Activated CD8-positive, alpha-beta memory T cell treated with anti-CD3 and anti-CD28 coated beads, Interleukin-2, amount 10 ng/mL, durations not matched to agents 7 days and 5 days (primary cell): Measurements from ENCODE around the gene DHH. TPM values are rescaled to one million over a fixed set of nuclear protein-coding genes. Genes with fewer than 3 reads are reported as not detected.

Source experiments
- ATAC-seq: fragments of 150-1000 bp; cut with Tn5 transposase; one replicate; pipeline ENCODE4 v1.10.0; 2021; ENCODE audit warnings: moderate library complexity
- CTCF ChIA-PET: fragments of 350-600 bp; sonication (Branson Sonifier 250); formaldehyde crosslinking; loops from one replicate; lab custom pipeline; 2021; ENCODE audit warnings: antibody characterized with exemption; lab: Charles Lee
- DNase-seq: peaks from one replicate; pipeline ENCODE4 v3.0.0-alpha.2; 2020
- H3K27ac Mint-ChIP-seq: one replicate; pipeline ENCODE4 v1.8.0; 2021; ENCODE audit warnings: mild to moderate bottlenecking, mixed read lengths
- H3K27me3 Mint-ChIP-seq: one replicate; pipeline ENCODE4 v1.8.0; 2021; ENCODE audit warnings: mixed read lengths
- H3K36me3 Mint-ChIP-seq: one replicate; pipeline ENCODE4 v1.8.0; 2021; ENCODE audit warnings: mild to moderate bottlenecking, mixed read lengths
- H3K4me1 Mint-ChIP-seq: one replicate; pipeline ENCODE4 v1.8.0; 2021; ENCODE audit warnings: mixed read lengths
- H3K4me3 Mint-ChIP-seq: one replicate; pipeline ENCODE4 v1.8.0; 2021; ENCODE audit warnings: mild to moderate bottlenecking, moderate library complexity, mixed read lengths
- H3K9me3 Mint-ChIP-seq: one replicate; pipeline ENCODE4 v1.8.0; 2022; ENCODE audit warnings: low read depth, mixed read lengths
- total RNA-seq, 2 experiments: library from RNA; stranded (reverse); gene quantifications; one replicate each; pipeline ENCODE4 v1.2.3, GENCODE V29; 2021

Gene DHH
- total RNA-seq, 2 experiments from 2014 or later, result 0.15 TPM; not detected in 1

GRCh38 chr12:49060237-49061156, 34.1 kb downstream of the DHH start, which contains the start of gene KMT2D:
KMT2D (minus strand) TSS chr12:49060794; CDS start chr12:49055324, 5,470 bp downstream.
- Mint-ChIP-seq H3K27ac (peak within 1 kb of the TSS; percentile 95), H3K4me3 (peak within 1 kb of the TSS; percentile 91), H3K36me3 (peaks cover 11% of the 10 kb centered on the region), H3K27me3 (no peaks in the 10 kb centered on the region), H3K4me1 (peaks cover 51% of the 10 kb centered on the region), H3K9me3 (no peaks in the 10 kb centered on the region)
- ATAC-seq, result peak; percentile 82
- CTCF ChIA-PET, result interaction anchor here (2.1 to 3.7 kb wide), 5 partner anchors 9 to 38 kb away, joined by 8 to 22 read pairs (median 17); partner anchors contain the start of genes DHH and RHEBL1
- DNase-seq, result peak; percentile 92

- Mint-ChIP-seq H3K36me3 (peaks cover 13% of the 10 kb centered on the region), H3K27ac (peak overlapping the region; percentile 86), H3K9me3 (no peaks in the 10 kb centered on the region), H3K4me3 (peak overlapping the region; percentile 91), H3K4me1 (peaks cover 58% of the 10 kb centered on the region), H3K27me3 (no peaks in the 10 kb centered on the region)
- CTCF ChIA-PET, result interaction anchor here (0.8 to 3.7 kb wide), 7 partner anchors 9 to 71 kb away, joined by 3 to 22 read pairs (median 15); partner anchors contain the start of genes DHH and RHEBL1
- DNase-seq (peak; percentile 49), ATAC-seq (peak; percentile 9)
Observed at GRCh38 chr12:49059299-49060171, 35.1 kb downstream of the DHH start.

GRCh38 chr12:49059045-49059298, 35.6 kb downstream of the DHH start:
- DNase-seq (no peak), ATAC-seq (no peak)
- Mint-ChIP-seq H3K9me3 (no peaks in the 10 kb centered on the region), H3K4me3 (peak overlapping the region; percentile 91), H3K27me3 (no peaks in the 10 kb centered on the region), H3K4me1 (peaks cover 56% of the 10 kb centered on the region), H3K36me3 (peaks cover 12% of the 10 kb centered on the region), H3K27ac (peak overlapping the region; percentile 86)
- CTCF ChIA-PET, result interaction anchor here (0.8 to 3.7 kb wide), 10 partner anchors 10 to 176 kb away, joined by 3 to 22 read pairs (median 6); partner anchors contain the start of genes DHH and RHEBL1

- ATAC-seq, result no peak
- peaks cover 12% of the 10 kb centered on the region for H3K36me3 Mint-ChIP-seq
- no peaks in the 10 kb centered on the region for H3K9me3 Mint-ChIP-seq
- CTCF ChIA-PET, result interaction anchor here (0.8 to 3.7 kb wide), 10 partner anchors 10 to 177 kb away, joined by 3 to 22 read pairs (median 6); partner anchors contain the start of genes DHH and RHEBL1
- peaks cover 52% of the 10 kb centered on the region for H3K4me1 Mint-ChIP-seq
- DNase-seq, result no peak
- peak overlapping the region; percentile 91 for H3K4me3 Mint-ChIP-seq
- peak overlapping the region; percentile 86 for H3K27ac Mint-ChIP-seq
- H3K27me3 Mint-ChIP-seq, result no peaks in the 10 kb centered on the region
Observed at GRCh38 chr12:49058366-49059044, 36.1 kb downstream of the DHH start.

- DNase-seq, result no peak
- CTCF ChIA-PET, result interaction anchor here (0.8 to 3.7 kb wide), 9 partner anchors 12 to 209 kb away, joined by 3 to 22 read pairs (median 4); partner anchors contain the start of genes DHH and RHEBL1
- ATAC-seq, result no peak
Observed at GRCh38 chr12:49057888-49058287, 36.7 kb downstream of the DHH start.

GRCh38 chr12:49055978-49056754, 38.4 kb downstream of the DHH start:
- Mint-ChIP-seq H3K27ac (peak overlapping the region; percentile 72), H3K9me3 (no peaks in the 10 kb centered on the region), H3K36me3 (peaks cover 32% of the 10 kb centered on the region), H3K4me3 (peak overlapping the region; percentile 91), H3K27me3 (no peaks in the 10 kb centered on the region), H3K4me1 (peaks cover 46% of the 10 kb centered on the region)
- CTCF ChIA-PET, result interaction anchor here (0.6 to 2.7 kb wide), 11 partner anchors 8 to 242 kb away, joined by 3 to 15 read pairs (median 5); partner anchors contain the start of gene RHEBL1
- DNase-seq (peak; percentile 74), ATAC-seq (peak; percentile 68)

More at GRCh38 chr12:49057888-49058287, 36.7 kb downstream of the DHH start:
- peak overlapping the region; percentile 91 for H3K4me3 Mint-ChIP-seq
- peak overlapping the region; percentile 72 for H3K27ac Mint-ChIP-seq
- H3K4me1 Mint-ChIP-seq, result peaks cover 50% of the 10 kb centered on the region
- H3K36me3 Mint-ChIP-seq, result peaks cover 18% of the 10 kb centered on the region
- no peaks in the 10 kb centered on the region for H3K9me3 Mint-ChIP-seq
- H3K27me3 Mint-ChIP-seq, result no peaks in the 10 kb centered on the region

- peaks cover 42% of the 10 kb centered on the region for H3K4me1 Mint-ChIP-seq
- no peaks in the 10 kb centered on the region for H3K9me3 Mint-ChIP-seq
- CTCF ChIA-PET, result interaction anchor here (0.6 to 2.7 kb wide), 8 partner anchors 9 to 75 kb away, joined by 3 to 15 read pairs (median 6); partner anchors contain the start of gene RHEBL1
- H3K4me3 Mint-ChIP-seq, result no peak overlapping the region
- ATAC-seq, result no peak
- no peak overlapping the region for H3K27ac Mint-ChIP-seq
- peaks cover 39% of the 10 kb centered on the region for H3K36me3 Mint-ChIP-seq
- no peaks in the 10 kb centered on the region for H3K27me3 Mint-ChIP-seq
- DNase-seq, result no peak
Observed at GRCh38 chr12:49055092-49055491, 39.5 kb downstream of the DHH start.

- peaks cover 42% of the 10 kb centered on the region for H3K4me1 Mint-ChIP-seq
- H3K27ac Mint-ChIP-seq, result no peak overlapping the region
- H3K4me3 Mint-ChIP-seq, result no peak overlapping the region
- H3K27me3 Mint-ChIP-seq, result no peaks in the 10 kb centered on the region
- H3K9me3 Mint-ChIP-seq, result no peaks in the 10 kb centered on the region
- no peak for ATAC-seq
- CTCF ChIA-PET, result interaction anchor here (1.5 to 2.7 kb wide), 3 partner anchors 9 to 11 kb away, joined by 6 to 15 read pairs (median 10); no protein-coding TSS in a partner anchor
- peaks cover 39% of the 10 kb centered on the region for H3K36me3 Mint-ChIP-seq
- DNase-seq, result no peak
Observed at GRCh38 chr12:49054524-49054923, 40.1 kb downstream of the DHH start.

GRCh38 chr12:49054096-49054495, 40.5 kb downstream of the DHH start:
- DNase-seq (no peak), ATAC-seq (no peak)
- Mint-ChIP-seq H3K27ac (no peak overlapping the region), H3K9me3 (no peaks in the 10 kb centered on the region), H3K27me3 (no peaks in the 10 kb centered on the region), H3K4me1 (peaks cover 42% of the 10 kb centered on the region), H3K4me3 (no peak overlapping the region), H3K36me3 (peaks cover 39% of the 10 kb centered on the region)
- CTCF ChIA-PET, result no interaction called here

GRCh38 chr12:49052451-49053208, 42.0 kb downstream of the DHH start:
- CTCF ChIA-PET, result interaction anchor here (0.6 kb wide), 1 partner anchor 9 kb away, joined by 3 read pairs; no protein-coding TSS in a partner anchor

GRCh38 chr12:49051777-49052438, 42.7 kb downstream of the DHH start:
- CTCF ChIA-PET, result interaction anchor here (0.6 kb wide), 1 partner anchor 8 kb away, joined by 3 read pairs; no protein-coding TSS in a partner anchor
- H3K27ac Mint-ChIP-seq, result no peak overlapping the region
- H3K27me3 Mint-ChIP-seq, result no peaks in the 10 kb centered on the region
- peaks cover 22% of the 10 kb centered on the region for H3K4me1 Mint-ChIP-seq
- no peak overlapping the region for H3K4me3 Mint-ChIP-seq
- H3K9me3 Mint-ChIP-seq, result no peaks in the 10 kb centered on the region
- H3K36me3 Mint-ChIP-seq, result peaks cover 53% of the 10 kb centered on the region
- DNase-seq (no peak), ATAC-seq (no peak)

More at GRCh38 chr12:49052451-49053208, 42.0 kb downstream of the DHH start:
- Mint-ChIP-seq H3K27ac (no peak overlapping the region), H3K36me3 (peaks cover 49% of the 10 kb centered on the region), H3K4me3 (no peak overlapping the region), H3K27me3 (no peaks in the 10 kb centered on the region), H3K9me3 (no peaks in the 10 kb centered on the region), H3K4me1 (peaks cover 29% of the 10 kb centered on the region)
- DNase-seq, result no peak
- no peak for ATAC-seq
